Measurements from ENCODE around the gene SMIM33. TPM values are rescaled to one million over a fixed set of nuclear protein-coding genes. Genes with fewer than 3 reads are reported as not detected.

SMIM33 gene
- total and polyA plus RNA-seq, 9 of the 15 experiments (the other 6 are each of a cell fraction or from before 2014, with no cell fraction given): not detected

- peak in 1 of 2 experiments; percentile 57; a peak in 1 of 4 replicates for TF ChIP-seq KDM4B (IDR thresholded peaks at IDR 0.05; ENCODE audit: borderline replicate concordance in 2 of 2, low read depth in 1 of 2)
- TF ChIP-seq CREB5 (CRISPR knock-in tag; IDR thresholded peaks at IDR 0.05): no peak
- 0 out of 4 replicates have a peak, but pooled peaks of 1 of the 2 experiments have one; percentile 33 for TF ChIP-seq UBTF (IDR thresholded peaks at IDR 0.05; ENCODE audit: borderline replicate concordance in 1 of 2, low read depth in 2 of 2, low read length in 2 of 2)
- TF ChIP-seq TCF3 (CRISPR knock-in tag; IDR thresholded peaks at IDR 0.05): peak; percentile 75
- peak; percentile 67 to 92; a peak in 3 of 4 replicates for TF ChIP-seq RCOR1 (IDR thresholded peaks at IDR 0.05; ENCODE audit: borderline replicate concordance in 1 of 2, low read depth in 2 of 2, low read length in 2 of 2)
- no peak for TF ChIP-seq ZBTB5 (IDR thresholded peaks at IDR 0.05)
- no peak for TF ChIP-seq ZNF511 (CRISPR knock-in tag; IDR thresholded peaks at IDR 0.05)
- TF ChIP-seq EGR1 (conservative IDR thresholded peaks at IDR 0.05): peak; percentile 28; the same call in 1 of the 2 replicates
- peak; percentile 69 for TF ChIP-seq ZNF311 (CRISPR knock-in tag; IDR thresholded peaks at IDR 0.05)
- TF ChIP-seq SREBF2 (CRISPR knock-in tag; IDR thresholded peaks at IDR 0.05): no peak
Measured at GRCh38 chr5:139474890-139475791, 4.3 kb downstream of the SMIM33 start (continued).

Data from K562 (cell line).